ENCODE measurements around the gene USP36. TPM values are rescaled to one million over a fixed set of nuclear protein-coding genes. Genes with fewer than 3 reads are reported as not detected.
"Not testable (repeated sequence)": the region's sequence is repeated elsewhere in the genome, so short reads cannot be mapped to it uniquely, and the experiment has no call there.

USP36 gene
- total RNA-seq (2014; rRNA removed; shearing (Covaris generic)) (46.6 and 47.2 TPM in 2 replicates), total RNA-seq (2022) (113 and 144 TPM in 2 replicates), Bru-seq, nascent RNA (percentile 89 among the genes with signal in this experiment), BruChase-seq, experiment 1, labeled RNA remaining after a 6-hour chase (percentile 94 among the genes with signal in this experiment), BruChase-seq, experiment 2, labeled RNA remaining after a 2-hour chase (percentile 95 among the genes with signal in this experiment)
- long read RNA-seq, full-length matches to known transcripts: 1 of 76 reads
- long read RNA-seq, partial matches to known transcripts: 38 of 76 reads
- long read RNA-seq, other reads (novel, unspliced or antisense): 37 of 76 reads

- peak within 1 kb of the TSS; percentile 84 for H3K4me3 ChIP-seq (ENCODE audit: low read depth, low read length, poor library complexity, severe bottlenecking)
- intact Hi-C loops (cut with micrococcal nuclease; ENCODE audit: unreplicated experiment): loop anchor here (2.0 to 5.0 kb wide), 3 partner anchors 60 to 344 kb away; no protein-coding TSS in a partner anchor
- peak within 1 kb of the TSS; percentile 70 for H3K27ac ChIP-seq (ENCODE audit: low read depth, low read length, poor library complexity, severe bottlenecking)
- H2AFZ ChIP-seq (ENCODE audit: low read length): peak within 1 kb of the TSS; percentile 65
- CTCF ChIA-PET (ENCODE audit: unreplicated experiment): interaction anchor here (0.6 kb wide), 1 partner anchor 46 kb away, joined by 3 read pairs; no protein-coding TSS in a partner anchor
- peak; percentile 24; the same call in 1 of the 2 replicates for TF ChIP-seq CTCF (conservative IDR thresholded peaks at IDR 0.05; ENCODE audit: low read length)
- no peak for TF ChIP-seq EZH2phosphoT487 (IDR thresholded peaks at IDR 0.05; ENCODE audit: borderline replicate concordance, low read depth, low read length)
- H3K4me1 ChIP-seq (ENCODE audit: insufficient read depth, low read length, poor library complexity, severe bottlenecking): peaks cover 28% of the 10 kb centered on the region
- BruUV-seq (replicated peaks): no TSS peak
- H3K79me2 ChIP-seq (ENCODE audit: insufficient read depth, low read depth, low read length): peaks cover 40% of the 10 kb centered on the region
- H3K4me2 ChIP-seq (ENCODE audit: low read length): peak within 1 kb of the TSS; percentile 91
- DNase-seq (ENCODE audit: low spot score): peak; percentile 100
- no peaks in the 10 kb centered on the region for H3K9me2 ChIP-seq (ENCODE audit: insufficient read depth, low read length)
- POLR2A ChIA-PET: interaction anchor here (0.9 kb wide), 1 partner anchor 126 kb away, joined by 3 read pairs; no protein-coding TSS in a partner anchor
- H3K9me3 ChIP-seq (ENCODE audit: low read length): no peaks in the 10 kb centered on the region
- H4K20me1 ChIP-seq (ENCODE audit: insufficient read depth, low read length): peaks cover 22% of the 10 kb centered on the region; the same call in 1 of the 2 replicates
- peaks cover 29% of the 10 kb centered on the region for H3K36me3 ChIP-seq (ENCODE audit: insufficient read depth, low read length)
Measured at GRCh38 chr17:78840780-78841611, at the start of gene USP36. Gene USP36, minus strand, starts transcription at chr17:78840814. Its CDS starts 4,451 bp downstream, at chr17:78836363.

- intact Hi-C loops (cut with micrococcal nuclease; ENCODE audit: unreplicated experiment); H3K4me2 ChIP-seq (ENCODE audit: low read length); DNase-seq (ENCODE audit: low spot score); H3K9me2 ChIP-seq (ENCODE audit: insufficient read depth, low read length); BruUV-seq (replicated peaks); H3K79me2 ChIP-seq (ENCODE audit: insufficient read depth, low read depth, low read length); H3K9me3 ChIP-seq (ENCODE audit: low read length); H3K27ac ChIP-seq (ENCODE audit: low read depth, low read length, poor library complexity, severe bottlenecking); H4K20me1 ChIP-seq (ENCODE audit: insufficient read depth, low read length); H3K36me3 ChIP-seq (ENCODE audit: insufficient read depth, low read length); H3K4me3 ChIP-seq (ENCODE audit: low read depth, low read length, poor library complexity, severe bottlenecking): not testable (repeated sequence)
- ChIA-PET POLR2A (interaction anchor here (0.7 kb wide), 2 partner anchors 32 to 688 kb away, joined by 3 to 4 read pairs; no protein-coding TSS in a partner anchor), CTCF (ENCODE audit: unreplicated experiment) (interaction anchor here (1.2 kb wide), 1 partner anchor 25 kb away, joined by 3 read pairs; no protein-coding TSS in a partner anchor)
- Histone ChIP-seq H2AFZ (ENCODE audit: low read length) (peak overlapping the region; percentile 9; the same call in 1 of the 2 replicates), H3K4me1 (ENCODE audit: insufficient read depth, low read length, poor library complexity, severe bottlenecking) (peaks cover 20% of the 10 kb centered on the region)
Measured at GRCh38 chr17:78890096-78890495, 49.5 kb upstream of the USP36 start.

- no TSS peak for BruUV-seq (replicated peaks)
- Histone ChIP-seq H3K4me2 (ENCODE audit: low read length) (peak overlapping the region; percentile 30), H3K4me1 (ENCODE audit: insufficient read depth, low read length, poor library complexity, severe bottlenecking) (peaks cover 20% of the 10 kb centered on the region), H3K9me3 (ENCODE audit: low read length) (no peaks in the 10 kb centered on the region), H3K79me2 (ENCODE audit: insufficient read depth, low read depth, low read length) (no peaks in the 10 kb centered on the region), H2AFZ (ENCODE audit: low read length) (no peak overlapping the region), H3K4me3 (ENCODE audit: low read depth, low read length, poor library complexity, severe bottlenecking) (no peak overlapping the region), H4K20me1 (ENCODE audit: insufficient read depth, low read length) (no peaks in the 10 kb centered on the region), H3K27ac (ENCODE audit: low read depth, low read length, poor library complexity, severe bottlenecking) (no peak overlapping the region), H3K9me2 (ENCODE audit: insufficient read depth, low read length) (no peaks in the 10 kb centered on the region), H3K36me3 (ENCODE audit: insufficient read depth, low read length) (no peaks in the 10 kb centered on the region)
- intact Hi-C loops (cut with micrococcal nuclease; ENCODE audit: unreplicated experiment): no loop called here
- peak; percentile 17 for DNase-seq (ENCODE audit: low spot score)
- CTCF ChIA-PET (ENCODE audit: unreplicated experiment): no interaction called here
- POLR2A ChIA-PET: interaction anchor here (0.7 to 0.8 kb wide), 2 partner anchors 15 to 687 kb away, joined by 3 read pairs; no protein-coding TSS in a partner anchor
- TF ChIP-seq CTCF (conservative IDR thresholded peaks at IDR 0.05; ENCODE audit: low read length) (no peak), EZH2phosphoT487 (IDR thresholded peaks at IDR 0.05; ENCODE audit: borderline replicate concordance, low read depth, low read length) (no peak)
Measured at GRCh38 chr17:78889531-78889930, 48.9 kb upstream of the USP36 start.

All from OCI-LY7 (cell line).